AML-193 (cell line): ENCODE results near the gene EMC9.
A peak's percentile ranks its signal among the peaks of the same experiment; 100 is the strongest.
"Not testable (repeated sequence)": the region's sequence is repeated elsewhere in the genome, so short reads cannot be mapped to it uniquely, and the experiment has no call there.

Source experiments
- DNase-seq, 2 experiments: peaks; one replicate each; lab custom pipeline; 2025; lab: John Stamatoyannopoulos, UW

The EMC9 gene

GRCh38 chr14:24108336-24108874 is 33.0 kb downstream of the EMC9 start:
- DNase-seq = no peak

- DNase-seq = no peak
These were observed 34.6 kb downstream of the EMC9 start for GRCh38 chr14:24106672-24107271.

- DNase-seq = not testable (repeated sequence)
These were observed 35.7 kb downstream of the EMC9 start for GRCh38 chr14:24105609-24106239.

GRCh38 chr14:24103451-24103850 is 37.9 kb downstream of the EMC9 start:
- DNase-seq = no peak

- no peak for DNase-seq
These were observed 38.9 kb downstream of the EMC9 start for GRCh38 chr14:24102357-24103048.

GRCh38 chr14:24100982-24101494 is 40.4 kb downstream of the EMC9 start:
- no peak for DNase-seq

GRCh38 chr14:24100197-24100981 is 41.0 kb downstream of the EMC9 start:
- peak; percentile 17 to 21 for DNase-seq

- no peak for DNase-seq
These were observed 42.2 kb downstream of the EMC9 start for GRCh38 chr14:24098927-24099813.

GRCh38 chr14:24098229-24098926 is 43.0 kb downstream of the EMC9 start:
- DNase-seq = no peak

GRCh38 chr14:24096545-24097181 is 44.7 kb downstream of the EMC9 start:
- no peak for DNase-seq

- DNase-seq = peak; percentile 59 to 74
These were observed 45.9 kb downstream of the EMC9 start for GRCh38 chr14:24095271-24096068.

- no peak for DNase-seq
These were observed 46.5 kb downstream of the EMC9 start for GRCh38 chr14:24094841-24095270.

GRCh38 chr14:24093901-24094840 is 47.2 kb downstream of the EMC9 start, which contains the start of gene PCK2:
TSS of gene PCK2 (plus strand) at chr14:24094311. CDS start at chr14:24094406, 95 bp downstream.
- peak; percentile 87 to 90 for DNase-seq

GRCh38 chr14:24093207-24093900 is 48.0 kb downstream of the EMC9 start:
- no peak for DNase-seq

- no peak for DNase-seq
These were observed 48.7 kb downstream of the EMC9 start for GRCh38 chr14:24092505-24093206.

- no peak for DNase-seq
These were observed 49.3 kb downstream of the EMC9 start for GRCh38 chr14:24092110-24092504.
